Fibroblast of pulmonary artery (primary cell): ENCODE data around the gene NT5C3A.

Experiments used
- DNase-seq: peaks from one replicate; pipeline ENCODE4 v3.0.0-alpha.2; 2010; ENCODE audit warnings: low read depth
- H3K4me3 ChIP-seq: replicated peaks from 2 replicates; pipeline ENCODE4 v1.5.1; 2011; ENCODE audit warnings: low read depth, mild to moderate bottlenecking, control low read depth, low read length, moderate library complexity
- TF ChIP-seq, protein P1 (sequence below): IDR thresholded peaks from 2 replicates; pipeline ENCODE4 v1.5.1; 2011; ENCODE audit warnings: mild to moderate bottlenecking, control low read depth, low read length, inconsistent platforms; ENCODE audit errors: missing control alignments

NT5C3A gene

DNA sequence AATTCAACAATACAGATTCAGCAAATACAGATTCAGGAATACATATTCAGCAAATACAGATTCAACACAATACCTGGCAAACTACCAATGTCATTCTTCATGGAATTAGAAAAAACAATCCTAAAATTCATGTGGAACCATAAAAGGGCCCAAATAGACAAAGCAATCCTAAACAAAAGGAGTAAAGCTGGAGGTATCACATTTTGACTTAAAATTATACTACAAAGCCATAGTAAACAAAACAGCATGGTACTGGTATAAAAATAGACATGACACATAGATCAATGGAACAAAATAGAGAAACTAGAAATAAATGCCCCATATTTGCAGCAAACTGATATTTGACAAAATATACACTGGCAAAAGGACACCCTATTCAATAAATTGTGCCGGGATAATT, 3.4 kb upstream of the NT5C3A start:
- TF ChIP-seq, protein P1, sequence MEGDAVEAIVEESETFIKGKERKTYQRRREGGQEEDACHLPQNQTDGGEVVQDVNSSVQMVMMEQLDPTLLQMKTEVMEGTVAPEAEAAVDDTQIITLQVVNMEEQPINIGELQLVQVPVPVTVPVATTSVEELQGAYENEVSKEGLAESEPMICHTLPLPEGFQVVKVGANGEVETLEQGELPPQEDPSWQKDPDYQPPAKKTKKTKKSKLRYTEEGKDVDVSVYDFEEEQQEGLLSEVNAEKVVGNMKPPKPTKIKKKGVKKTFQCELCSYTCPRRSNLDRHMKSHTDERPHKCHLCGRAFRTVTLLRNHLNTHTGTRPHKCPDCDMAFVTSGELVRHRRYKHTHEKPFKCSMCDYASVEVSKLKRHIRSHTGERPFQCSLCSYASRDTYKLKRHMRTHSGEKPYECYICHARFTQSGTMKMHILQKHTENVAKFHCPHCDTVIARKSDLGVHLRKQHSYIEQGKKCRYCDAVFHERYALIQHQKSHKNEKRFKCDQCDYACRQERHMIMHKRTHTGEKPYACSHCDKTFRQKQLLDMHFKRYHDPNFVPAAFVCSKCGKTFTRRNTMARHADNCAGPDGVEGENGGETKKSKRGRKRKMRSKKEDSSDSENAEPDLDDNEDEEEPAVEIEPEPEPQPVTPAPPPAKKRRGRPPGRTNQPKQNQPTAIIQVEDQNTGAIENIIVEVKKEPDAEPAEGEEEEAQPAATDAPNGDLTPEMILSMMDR: no peak
- H3K4me3 ChIP-seq: no peak overlapping the region
- DNase-seq: no peak

DNA sequence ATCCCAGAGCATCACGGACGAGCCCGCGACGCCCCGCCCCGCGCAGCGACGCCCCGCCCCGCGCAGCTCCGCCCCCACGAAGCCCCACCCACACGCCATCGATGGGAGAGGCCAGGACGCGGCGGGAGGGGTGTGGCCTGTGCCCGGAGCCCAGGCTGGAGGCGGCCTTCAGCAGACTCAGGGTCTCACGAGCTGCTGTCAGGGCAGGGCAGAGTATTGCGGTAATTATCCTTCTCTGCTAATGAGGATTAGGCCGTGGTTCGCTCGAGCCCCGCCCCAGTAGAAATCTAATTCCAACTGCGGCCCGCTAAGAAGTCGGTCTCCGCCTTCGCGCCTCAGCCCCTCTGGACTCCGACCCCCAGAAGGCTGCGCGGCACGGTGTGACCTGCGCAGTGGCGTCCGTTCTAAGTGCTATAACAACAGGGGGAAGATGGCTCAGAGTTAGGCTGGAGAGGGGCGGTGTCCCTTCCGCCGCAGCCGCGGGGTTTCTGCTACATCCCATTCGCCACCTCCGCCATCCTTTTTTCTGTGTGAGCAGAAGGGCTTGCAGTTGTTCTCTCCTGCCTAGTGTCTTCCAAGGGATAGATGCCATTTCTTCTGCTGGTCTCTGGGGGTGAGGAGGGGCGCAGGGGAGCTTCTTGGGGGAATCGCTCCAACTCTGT, 337 bp upstream of the NT5C3A start:
- H3K4me3 ChIP-seq: peak overlapping the region; percentile 82
- TF ChIP-seq, protein P1: no peak
- peak; percentile 94 for DNase-seq

DNA sequence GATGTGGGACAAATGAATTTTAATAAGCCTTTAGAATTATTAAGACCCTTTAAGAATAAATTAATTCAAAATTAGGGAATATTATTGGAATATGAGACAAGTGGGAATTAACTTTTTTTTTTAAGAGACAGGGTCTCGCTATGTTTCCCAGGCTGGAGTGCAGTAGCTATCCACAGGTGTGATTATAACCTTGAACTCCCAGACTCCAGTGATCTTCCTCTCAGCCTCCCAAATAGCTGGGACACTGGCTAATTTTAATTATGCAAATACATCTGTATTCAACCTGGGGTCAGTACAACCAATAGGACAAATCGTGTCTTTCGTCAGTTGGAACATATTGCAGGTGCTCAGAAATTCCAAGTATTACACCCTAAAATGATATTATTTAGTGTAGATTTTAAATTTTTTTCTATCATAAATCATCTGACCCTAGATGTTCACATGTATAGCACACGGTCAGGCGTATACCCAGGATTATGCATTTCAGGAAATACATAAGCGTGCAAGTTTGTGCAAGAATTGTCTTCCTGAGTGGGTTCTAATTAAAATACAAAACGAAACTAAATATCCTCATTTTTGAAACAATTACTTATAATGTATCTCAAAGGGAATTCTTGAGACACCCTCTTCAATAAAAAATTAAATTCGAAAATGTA, 1.2 kb downstream of the NT5C3A start:
- peak overlapping the region; percentile 82 for H3K4me3 ChIP-seq

DNA sequence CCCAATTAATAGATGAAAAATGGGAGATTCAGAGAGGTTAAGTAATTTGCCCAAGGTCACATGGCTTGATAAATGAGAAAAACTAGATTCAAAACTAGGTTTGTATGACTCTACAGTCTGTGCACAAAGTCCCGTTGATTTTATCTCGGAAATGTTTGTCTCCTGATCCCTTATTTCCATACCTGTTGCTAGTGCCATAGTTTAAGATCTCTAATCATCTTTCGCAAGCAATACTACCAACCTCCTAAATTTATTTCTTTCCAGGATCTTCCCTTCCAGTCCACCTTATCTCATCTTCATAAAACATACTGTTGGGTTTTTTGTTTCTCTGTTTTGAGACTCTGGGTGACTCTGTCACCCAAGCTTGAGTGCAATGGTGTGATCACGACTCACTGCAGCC, 2.9 kb downstream of the NT5C3A start:
- TF ChIP-seq, protein P1: no peak
- no peak overlapping the region for H3K4me3 ChIP-seq
- no peak for DNase-seq

More for the DNA sequence above, 1.2 kb downstream of the NT5C3A start:
- TF ChIP-seq, protein P1: no peak
- DNase-seq: no peak

DNA sequence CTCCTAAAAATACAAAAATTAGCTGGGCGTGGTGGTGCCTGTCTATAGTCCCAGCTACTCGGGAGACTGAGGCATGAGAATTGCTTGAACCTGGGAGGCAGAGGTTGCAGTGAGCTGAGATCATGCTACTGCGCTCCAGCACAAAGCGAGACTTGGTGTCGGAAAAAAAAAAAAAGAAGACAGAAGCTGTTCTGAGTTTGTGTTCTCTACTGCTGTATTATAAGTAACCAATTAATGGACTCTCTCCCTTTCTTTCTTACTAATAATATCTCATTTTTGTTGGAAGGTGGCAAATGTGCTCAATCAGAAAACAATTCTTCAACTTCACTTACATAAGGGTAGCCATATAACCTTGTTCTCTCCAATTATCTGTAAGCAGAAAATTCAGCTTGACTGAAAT, 7.4 kb downstream of the NT5C3A start:
- TF ChIP-seq, protein P1: no peak
- DNase-seq: no peak
- no peak overlapping the region for H3K4me3 ChIP-seq

DNA sequence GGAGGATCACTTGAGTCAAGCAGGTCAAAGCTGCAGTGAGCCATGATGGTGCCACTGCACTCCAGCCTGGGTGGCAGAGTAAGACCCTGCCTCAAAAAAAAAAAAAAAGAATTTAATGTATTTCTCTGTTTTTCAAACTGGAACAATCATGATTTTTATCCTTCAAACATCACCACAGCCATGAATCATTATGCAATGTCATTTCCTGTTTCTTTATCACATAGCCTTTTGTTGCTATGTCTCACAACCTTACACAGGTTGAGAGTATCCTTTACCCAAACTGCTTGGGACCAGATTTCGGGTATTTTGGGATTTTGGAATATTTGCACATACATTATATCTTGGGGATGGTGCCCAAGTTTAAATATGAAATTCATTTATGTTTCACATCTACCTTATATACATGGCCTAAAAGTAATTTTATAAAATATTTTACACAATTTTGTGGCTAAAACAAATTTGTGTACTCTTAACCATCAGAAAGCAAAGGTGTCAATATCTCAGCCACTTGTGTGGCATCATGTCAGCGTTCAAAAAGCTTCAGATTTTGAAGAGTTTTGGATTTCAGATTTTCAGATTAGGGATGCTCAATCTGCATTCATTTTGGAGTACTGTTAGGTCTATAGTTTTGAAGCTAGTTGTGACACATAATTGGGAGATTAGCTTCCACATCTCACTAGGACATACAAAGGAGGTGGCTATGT, 8.2 kb downstream of the NT5C3A start:
- DNase-seq: peak; percentile 30
- TF ChIP-seq, protein P1: no peak
- H3K4me3 ChIP-seq: no peak overlapping the region

DNA sequence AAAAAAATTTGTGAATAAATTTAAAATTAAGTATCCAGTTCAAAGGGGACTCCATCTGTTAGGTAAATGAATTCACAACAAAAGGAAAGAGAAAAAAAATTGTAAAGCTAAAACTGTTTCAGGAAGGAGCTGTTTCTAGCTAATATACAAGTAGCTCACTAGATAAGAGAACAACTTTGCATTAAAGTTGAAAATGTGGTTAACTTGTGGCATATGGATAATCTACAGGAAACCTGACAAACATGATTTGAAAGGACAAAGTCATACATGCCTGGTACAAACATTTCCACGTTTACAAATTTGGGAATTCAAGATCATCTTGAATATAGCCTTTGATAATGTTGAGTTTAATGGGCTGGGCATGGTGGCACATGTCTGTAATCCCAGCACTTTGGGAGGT, 8.9 kb downstream of the NT5C3A start:
- no peak overlapping the region for H3K4me3 ChIP-seq
- TF ChIP-seq, protein P1: no peak
- DNase-seq: no peak
